ENCODE results near the gene PLAAT3.
"Not testable (repeated sequence)": the region's sequence is repeated elsewhere in the genome, so short reads cannot be mapped to it uniquely, and the experiment has no call there.

PLAAT3 gene

GRCh38 chr11:63547061-63547460 lies 67.2 kb downstream of the PLAAT3 start:
- no peak for TF ChIP-seq FOXP2 (optimal IDR thresholded peaks at IDR 0.05; ENCODE audit: control extremely low read depth, extremely low read length, insufficient read depth)
- TF ChIP-seq EZH2 (IDR thresholded peaks at IDR 0.05) = no peak
- no peak for TF ChIP-seq POLR2AphosphoS5 (IDR thresholded peaks at IDR 0.05; ENCODE audit: borderline replicate concordance, low read depth, low read length)
- H3K27ac ChIP-seq = no peak overlapping the region
- no peaks in the 10 kb centered on the region for H3K36me3 ChIP-seq (ENCODE audit: insufficient read depth, low read length)
- no peak overlapping the region for H3K9ac ChIP-seq (ENCODE audit: insufficient read length)
- no peak overlapping the region for H3K4me3 ChIP-seq
- H3K9me3 ChIP-seq (ENCODE audit: low read depth, low read length) = no peaks in the 10 kb centered on the region
- DNase-seq (ENCODE audit: low read depth, low spot score) = no peak

- Histone ChIP-seq H3K4me3 (no peak overlapping the region), H3K36me3 (ENCODE audit: insufficient read depth, low read length) (no peaks in the 10 kb centered on the region), H3K9ac (ENCODE audit: insufficient read length) (no peak overlapping the region), H3K27ac (no peak overlapping the region), H3K9me3 (ENCODE audit: low read depth, low read length) (no peaks in the 10 kb centered on the region)
- no peak for TF ChIP-seq POLR2AphosphoS5 (IDR thresholded peaks at IDR 0.05; ENCODE audit: borderline replicate concordance, low read depth, low read length)
- no peak for TF ChIP-seq EZH2 (IDR thresholded peaks at IDR 0.05)
- TF ChIP-seq FOXP2 (optimal IDR thresholded peaks at IDR 0.05; ENCODE audit: control extremely low read depth, extremely low read length, insufficient read depth) = no peak
- no peak for DNase-seq (ENCODE audit: low read depth, low spot score)
These were observed 70.5 kb downstream of the PLAAT3 start for GRCh38 chr11:63543711-63544110.

- not testable (repeated sequence) for H3K9me3 ChIP-seq (ENCODE audit: low read depth, low read length); H3K27ac ChIP-seq; H3K9ac ChIP-seq (ENCODE audit: insufficient read length); H3K4me3 ChIP-seq; DNase-seq (ENCODE audit: low read depth, low spot score); H3K36me3 ChIP-seq (ENCODE audit: insufficient read depth, low read length)
These were observed 71.7 kb downstream of the PLAAT3 start for GRCh38 chr11:63542506-63542905.

GRCh38 chr11:63537293-63538101 lies 76.7 kb downstream of the PLAAT3 start:
- H3K9me3 ChIP-seq (ENCODE audit: low read depth, low read length) = no peaks in the 10 kb centered on the region
- H3K27ac ChIP-seq = no peak overlapping the region
- H3K9ac ChIP-seq (ENCODE audit: insufficient read length) = no peak overlapping the region
- H3K36me3 ChIP-seq (ENCODE audit: insufficient read depth, low read length) = no peaks in the 10 kb centered on the region
- no peak overlapping the region for H3K4me3 ChIP-seq
- no peak for DNase-seq (ENCODE audit: low read depth, low spot score)
- no peak for TF ChIP-seq FOXP2 (optimal IDR thresholded peaks at IDR 0.05; ENCODE audit: control extremely low read depth, extremely low read length, insufficient read depth)
- no peak for TF ChIP-seq POLR2AphosphoS5 (IDR thresholded peaks at IDR 0.05; ENCODE audit: borderline replicate concordance, low read depth, low read length)
- no peak for TF ChIP-seq EZH2 (IDR thresholded peaks at IDR 0.05)

GRCh38 chr11:63536669-63537292 lies 77.5 kb downstream of the PLAAT3 start, which contains the start of gene PLAAT4:
PLAAT4 (plus strand) TSS chr11:63536808; CDS start chr11:63536869, 61 bp downstream.
- no peak for DNase-seq (ENCODE audit: low read depth, low spot score)
- H3K4me3 ChIP-seq = no peak within 1 kb of the TSS
- H3K36me3 ChIP-seq (ENCODE audit: insufficient read depth, low read length) = no peaks in the 10 kb centered on the region
- TF ChIP-seq POLR2AphosphoS5 (IDR thresholded peaks at IDR 0.05; ENCODE audit: borderline replicate concordance, low read depth, low read length) = no peak
- no peak for TF ChIP-seq FOXP2 (optimal IDR thresholded peaks at IDR 0.05; ENCODE audit: control extremely low read depth, extremely low read length, insufficient read depth)
- no peak for TF ChIP-seq EZH2 (IDR thresholded peaks at IDR 0.05)
- H3K27ac ChIP-seq = no peak within 1 kb of the TSS
- no peaks in the 10 kb centered on the region for H3K9me3 ChIP-seq (ENCODE audit: low read depth, low read length)
- H3K9ac ChIP-seq (ENCODE audit: insufficient read length) = peak within 1 kb of the TSS; percentile 0

DNA sequence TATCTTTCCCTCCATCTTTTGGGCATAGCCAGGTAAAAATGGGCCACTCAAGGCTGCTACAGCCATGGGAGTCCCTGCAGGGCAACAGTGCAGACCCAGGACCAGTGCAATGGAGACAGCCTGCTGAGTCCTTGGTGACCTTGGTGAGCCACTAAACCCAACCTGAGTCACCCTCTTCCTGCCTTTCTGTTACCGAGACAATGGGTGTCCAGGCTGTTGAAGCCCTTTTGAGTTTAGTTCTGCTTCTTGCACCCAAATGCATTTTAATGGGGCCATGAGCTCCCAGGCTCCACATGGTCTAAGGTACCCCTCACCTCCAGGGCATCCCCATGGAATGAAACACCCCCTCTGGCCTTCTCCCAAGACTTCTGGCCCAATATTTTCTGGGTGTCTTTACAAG lies 78.5 kb downstream of the PLAAT3 start:
- TF ChIP-seq FOXP2 (optimal IDR thresholded peaks at IDR 0.05; ENCODE audit: control extremely low read depth, extremely low read length, insufficient read depth) (no peak), POLR2AphosphoS5 (IDR thresholded peaks at IDR 0.05; ENCODE audit: borderline replicate concordance, low read depth, low read length) (no peak), EZH2 (IDR thresholded peaks at IDR 0.05) (no peak)
- Histone ChIP-seq H3K9ac (ENCODE audit: insufficient read length) (no peak overlapping the region), H3K27ac (no peak overlapping the region), H3K9me3 (ENCODE audit: low read depth, low read length) (no peaks in the 10 kb centered on the region), H3K4me3 (no peak overlapping the region), H3K36me3 (ENCODE audit: insufficient read depth, low read length) (no peaks in the 10 kb centered on the region)
- no peak for DNase-seq (ENCODE audit: low read depth, low spot score)

DNA sequence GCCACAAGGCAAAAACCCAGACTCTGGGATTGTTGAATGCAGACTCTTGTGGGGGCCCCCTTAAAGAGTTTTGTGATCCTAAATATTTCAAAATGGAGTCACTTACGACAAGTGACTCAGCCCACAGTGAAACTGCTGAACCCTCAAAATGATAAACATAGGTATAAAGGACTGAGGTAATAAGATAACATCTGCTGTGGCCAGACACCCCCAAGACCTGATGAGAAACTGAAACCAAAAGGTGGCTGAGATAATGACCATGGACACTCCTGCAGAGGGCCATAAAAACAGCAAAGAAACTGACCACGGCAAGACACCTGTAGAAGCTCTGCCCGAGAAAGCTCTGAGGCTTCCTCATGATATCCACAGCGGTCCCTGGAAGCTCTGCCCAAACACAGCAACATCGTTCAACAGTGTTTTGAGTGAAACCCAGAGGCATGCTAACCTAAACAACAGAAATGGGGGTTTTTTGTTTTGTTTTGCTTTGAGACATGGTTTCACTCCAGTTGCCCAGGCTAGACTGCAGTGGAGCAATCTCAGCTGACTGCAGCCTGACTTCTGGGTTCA lies 79.3 kb downstream of the PLAAT3 start:
- Histone ChIP-seq H3K9ac (ENCODE audit: insufficient read length) (no peak overlapping the region), H3K4me3 (no peak overlapping the region), H3K27ac (no peak overlapping the region), H3K36me3 (ENCODE audit: insufficient read depth, low read length) (no peaks in the 10 kb centered on the region), H3K9me3 (ENCODE audit: low read depth, low read length) (no peaks in the 10 kb centered on the region)
- no peak for TF ChIP-seq EZH2 (IDR thresholded peaks at IDR 0.05)
- no peak for TF ChIP-seq FOXP2 (optimal IDR thresholded peaks at IDR 0.05; ENCODE audit: control extremely low read depth, extremely low read length, insufficient read depth)
- no peak for TF ChIP-seq POLR2AphosphoS5 (IDR thresholded peaks at IDR 0.05; ENCODE audit: borderline replicate concordance, low read depth, low read length)
- DNase-seq (ENCODE audit: low read depth, low spot score) = no peak

DNA sequence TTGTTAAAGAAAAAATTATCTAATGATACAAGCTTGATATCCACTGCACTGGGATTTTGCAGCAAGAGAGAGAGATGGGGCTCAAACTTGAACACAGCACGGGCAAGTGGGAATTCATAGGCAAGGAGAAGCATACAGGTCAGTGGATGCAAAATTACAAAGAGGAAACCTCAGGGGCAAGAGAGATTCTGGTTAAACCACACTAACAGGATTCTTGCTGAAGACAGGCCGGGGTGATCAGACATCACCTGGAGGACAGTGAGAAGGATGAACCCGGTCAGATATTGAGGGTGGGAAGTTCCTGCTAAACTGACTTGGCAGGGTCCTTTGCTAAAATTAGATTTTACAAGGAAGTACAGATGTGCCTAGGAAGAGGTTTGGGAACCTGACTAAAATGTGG lies 80.2 kb downstream of the PLAAT3 start:
- no peak for DNase-seq (ENCODE audit: low read depth, low spot score)
- TF ChIP-seq EZH2 (IDR thresholded peaks at IDR 0.05) (no peak), FOXP2 (optimal IDR thresholded peaks at IDR 0.05; ENCODE audit: control extremely low read depth, extremely low read length, insufficient read depth) (no peak), POLR2AphosphoS5 (IDR thresholded peaks at IDR 0.05; ENCODE audit: borderline replicate concordance, low read depth, low read length) (no peak)
- H3K27ac ChIP-seq = no peak overlapping the region
- no peak overlapping the region for H3K9ac ChIP-seq (ENCODE audit: insufficient read length)
- H3K9me3 ChIP-seq (ENCODE audit: low read depth, low read length) = no peaks in the 10 kb centered on the region
- H3K36me3 ChIP-seq (ENCODE audit: insufficient read depth, low read length) = no peaks in the 10 kb centered on the region
- no peak overlapping the region for H3K4me3 ChIP-seq
